NCI-H2196 treated with DMSO at 0.1 percent for 48 hours (cell line): ENCODE measurements around the gene LRRK1.

ENCODE experiments used
- DNase-seq: peaks from one replicate; lab custom pipeline; 2025; ENCODE audit not compliant: unreplicated experiment; lab: John Stamatoyannopoulos, UW

LRRK1 gene

DNA sequence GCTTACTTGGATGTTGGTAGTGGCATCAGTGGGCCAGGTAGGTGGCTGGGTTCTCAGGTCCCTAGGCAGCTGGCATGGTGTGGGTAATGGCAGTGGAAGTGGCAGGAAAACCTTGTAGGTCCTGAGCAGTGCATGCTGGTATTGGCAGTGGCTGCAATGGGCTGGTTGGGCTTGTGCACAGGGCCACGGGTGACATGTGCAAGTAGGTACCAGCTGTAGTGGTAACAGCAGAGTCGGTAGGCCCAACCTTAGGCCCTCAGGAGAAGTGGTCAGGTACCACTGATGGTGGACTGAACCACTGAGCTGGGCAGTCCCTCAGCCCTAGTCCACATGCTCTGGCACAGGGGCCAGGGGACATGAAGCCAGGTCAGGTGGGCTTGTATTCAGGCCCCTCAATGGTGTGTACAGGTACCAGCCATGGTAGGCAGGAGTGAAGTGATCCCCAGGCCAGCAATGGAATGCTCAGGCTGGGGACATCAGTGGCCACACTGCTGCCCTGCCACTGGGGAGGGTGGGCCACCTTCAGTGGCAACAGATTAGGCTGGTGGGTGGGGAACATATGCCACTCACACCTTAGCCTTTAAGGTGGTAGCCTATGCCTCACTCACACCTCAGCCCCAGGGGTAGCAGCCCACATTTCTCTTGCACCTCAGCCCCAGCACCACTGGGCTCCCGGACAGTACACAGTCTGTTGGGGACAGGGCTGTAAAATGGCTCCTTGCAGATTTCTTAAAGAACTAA, 118.1 kb downstream of the LRRK1 start:
- no peak for DNase-seq

DNA sequence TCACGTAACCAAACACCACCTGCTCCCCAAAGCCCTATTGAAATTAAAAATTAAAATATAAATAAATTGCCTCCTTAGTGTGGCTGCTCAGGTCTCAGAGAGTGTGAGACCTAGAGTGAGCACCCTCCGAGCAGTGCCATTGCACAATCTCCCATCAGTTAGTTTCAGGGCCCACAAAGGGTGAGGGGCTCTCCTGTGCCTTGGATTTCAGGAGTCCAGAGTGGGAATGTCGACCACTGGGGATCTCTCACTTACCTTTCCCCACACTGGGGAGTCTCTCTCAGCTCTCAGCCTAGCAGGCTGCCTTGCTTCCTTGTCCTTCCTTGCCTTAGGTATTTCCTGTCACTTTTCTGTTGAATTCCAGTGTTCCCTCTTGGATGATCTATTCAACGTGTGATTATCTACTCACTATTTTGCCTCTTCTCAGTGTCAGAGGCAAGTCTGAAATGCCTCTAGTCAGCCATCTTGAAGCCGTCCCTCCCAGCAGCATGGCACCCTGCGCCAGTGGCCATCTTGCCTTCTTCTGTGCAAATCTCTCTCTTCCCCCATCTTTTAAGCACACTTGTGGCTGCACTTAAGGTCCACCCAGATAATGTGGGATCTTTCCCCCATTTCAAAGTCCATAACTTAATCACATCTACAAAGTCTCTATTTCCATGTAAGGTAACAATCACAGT, 119.3 kb downstream of the LRRK1 start:
- DNase-seq, result no peak

DNA sequence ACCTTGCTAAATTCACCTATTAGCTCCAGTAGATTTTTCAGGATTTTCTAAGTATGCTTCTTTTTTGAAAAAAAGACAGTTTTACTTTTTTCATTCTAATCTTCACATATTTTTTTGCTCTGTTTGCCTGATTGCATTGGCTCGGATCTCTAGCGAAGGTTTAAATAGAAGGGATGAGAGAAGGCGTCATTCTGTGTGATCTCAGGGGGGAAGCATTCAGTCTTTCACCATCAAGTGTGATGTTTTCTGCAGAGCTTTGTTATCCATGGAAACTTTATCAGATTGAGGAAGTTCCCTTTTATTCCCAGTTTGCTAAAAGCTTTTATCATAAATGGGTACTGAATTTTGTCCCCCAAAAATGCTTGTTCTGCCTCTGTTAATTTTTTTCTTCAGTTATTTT, 120.3 kb downstream of the LRRK1 start:
- DNase-seq, result no peak

DNA sequence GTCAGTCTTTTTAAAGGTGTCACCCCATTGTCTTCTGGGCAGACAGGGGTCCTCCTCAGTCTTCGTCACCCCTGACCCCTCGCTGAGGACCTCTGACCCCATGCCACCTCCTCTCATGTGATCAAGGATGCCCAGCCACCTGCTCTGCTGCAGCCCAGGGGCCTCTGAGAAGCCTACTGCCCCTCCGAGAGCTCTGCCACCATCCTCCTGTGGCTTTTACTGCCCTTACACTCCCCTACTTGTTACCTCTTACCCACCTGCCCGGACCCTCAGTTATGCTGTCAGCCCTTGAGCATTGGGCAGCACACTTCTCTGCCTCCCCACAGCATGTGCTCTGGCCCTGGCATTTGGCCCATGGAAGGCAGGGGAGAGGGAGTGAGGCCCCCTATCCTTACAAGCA, 123.2 kb downstream of the LRRK1 start:
- no peak for DNase-seq

DNA sequence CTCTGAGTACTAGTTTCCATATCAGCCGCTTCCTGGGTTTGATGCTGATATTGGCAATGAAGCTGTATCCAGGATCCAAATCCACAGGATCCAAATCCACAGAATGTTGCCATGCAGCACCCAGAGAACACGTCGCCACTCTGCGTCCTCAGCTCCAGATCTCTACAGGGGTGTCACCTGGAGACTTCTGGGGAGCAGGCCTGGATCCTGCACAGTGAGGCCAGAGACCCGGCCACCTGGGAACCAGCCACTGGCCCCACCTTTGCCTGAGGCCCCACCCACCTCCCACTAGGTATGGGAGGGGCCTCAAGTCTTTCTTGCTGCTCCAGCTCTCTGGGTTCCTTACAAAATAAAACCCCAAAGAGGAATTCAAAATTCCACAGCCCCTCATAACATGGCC, 123.9 kb downstream of the LRRK1 start:
- no peak for DNase-seq

DNA sequence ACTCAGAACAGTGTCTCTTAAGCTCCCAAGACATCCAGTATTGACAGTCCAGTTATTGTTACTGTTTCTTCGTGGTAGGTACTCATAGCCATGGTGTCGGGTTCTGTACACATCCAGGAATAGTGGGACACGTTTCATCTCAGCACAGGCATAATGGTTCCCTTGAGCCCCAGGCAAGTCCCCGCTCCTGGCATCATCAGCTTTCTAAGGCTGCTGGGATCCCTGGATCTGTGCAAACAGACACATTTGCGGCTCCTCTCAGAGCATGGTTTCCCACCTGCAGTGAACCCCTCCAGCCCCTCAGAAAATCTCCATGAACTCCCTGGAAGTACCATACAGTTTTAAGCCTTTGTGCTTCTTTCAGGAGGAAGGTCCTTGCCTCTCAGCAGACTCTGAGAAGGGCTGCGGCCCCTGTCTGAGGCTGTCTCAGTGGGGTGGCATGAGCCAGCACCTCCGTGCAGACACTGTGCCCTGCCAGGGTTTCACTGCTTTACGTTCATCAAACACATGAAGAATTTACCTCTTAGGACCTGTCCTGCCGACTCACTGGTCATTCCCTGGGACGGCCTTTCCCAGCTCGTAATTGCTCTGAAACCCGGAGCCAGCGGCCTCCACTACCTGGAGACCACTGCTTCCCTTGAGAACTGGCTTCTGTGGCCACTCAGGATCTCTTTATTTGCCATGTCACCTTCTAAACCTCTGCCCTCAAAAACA, 124.9 kb downstream of the LRRK1 start:
- no peak for DNase-seq

DNA sequence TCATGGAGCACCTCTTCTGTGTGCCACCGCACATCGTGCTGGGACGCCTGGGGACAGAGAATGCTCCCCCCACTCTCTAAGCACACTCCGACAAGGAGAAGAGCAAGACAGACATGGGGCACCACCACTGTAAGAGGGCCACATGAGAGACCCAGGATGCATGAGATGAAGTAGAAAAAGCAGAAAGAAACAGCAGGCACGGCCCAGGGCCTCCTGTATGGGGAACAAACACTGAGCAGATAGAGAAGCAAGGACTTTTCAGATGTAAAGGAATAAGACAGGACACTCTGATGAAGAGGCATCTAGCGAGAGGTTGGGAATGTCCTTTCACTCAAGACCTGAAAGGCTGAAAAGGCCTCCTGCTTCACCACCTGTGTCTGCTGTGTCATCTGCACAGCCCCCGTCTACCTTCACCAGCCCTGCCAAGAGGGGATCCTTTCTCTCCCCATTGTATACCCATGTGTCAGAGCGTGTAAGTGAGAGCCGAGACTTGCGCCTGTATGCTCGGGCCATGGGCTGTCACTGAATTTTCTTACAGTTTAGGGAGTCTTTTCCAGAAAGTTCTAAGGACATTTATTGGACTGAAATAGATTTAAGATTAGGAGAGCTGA, 125.6 kb downstream of the LRRK1 start:
- DNase-seq, result no peak

DNA sequence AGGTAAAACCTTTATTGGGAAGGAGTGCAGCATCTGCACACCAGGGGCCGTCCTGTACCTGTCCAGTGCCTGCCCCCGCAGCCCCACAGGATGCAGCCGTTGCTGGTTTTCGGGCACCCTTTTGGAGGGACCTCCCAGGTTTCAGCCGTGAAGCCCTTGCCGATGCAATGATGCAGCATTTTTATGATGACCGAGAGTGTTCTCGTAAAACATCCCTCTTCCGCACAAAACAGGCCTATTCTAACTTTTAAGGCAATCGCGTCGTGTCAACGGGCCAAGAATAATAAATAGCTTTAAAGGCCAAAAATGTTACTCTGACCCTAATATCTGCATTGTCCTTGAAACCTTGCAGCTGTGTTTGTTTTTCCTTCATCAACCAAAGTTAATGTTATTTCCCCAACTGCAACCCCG, 126.1 kb downstream of the LRRK1 start:
- DNase-seq, result no peak

DNA sequence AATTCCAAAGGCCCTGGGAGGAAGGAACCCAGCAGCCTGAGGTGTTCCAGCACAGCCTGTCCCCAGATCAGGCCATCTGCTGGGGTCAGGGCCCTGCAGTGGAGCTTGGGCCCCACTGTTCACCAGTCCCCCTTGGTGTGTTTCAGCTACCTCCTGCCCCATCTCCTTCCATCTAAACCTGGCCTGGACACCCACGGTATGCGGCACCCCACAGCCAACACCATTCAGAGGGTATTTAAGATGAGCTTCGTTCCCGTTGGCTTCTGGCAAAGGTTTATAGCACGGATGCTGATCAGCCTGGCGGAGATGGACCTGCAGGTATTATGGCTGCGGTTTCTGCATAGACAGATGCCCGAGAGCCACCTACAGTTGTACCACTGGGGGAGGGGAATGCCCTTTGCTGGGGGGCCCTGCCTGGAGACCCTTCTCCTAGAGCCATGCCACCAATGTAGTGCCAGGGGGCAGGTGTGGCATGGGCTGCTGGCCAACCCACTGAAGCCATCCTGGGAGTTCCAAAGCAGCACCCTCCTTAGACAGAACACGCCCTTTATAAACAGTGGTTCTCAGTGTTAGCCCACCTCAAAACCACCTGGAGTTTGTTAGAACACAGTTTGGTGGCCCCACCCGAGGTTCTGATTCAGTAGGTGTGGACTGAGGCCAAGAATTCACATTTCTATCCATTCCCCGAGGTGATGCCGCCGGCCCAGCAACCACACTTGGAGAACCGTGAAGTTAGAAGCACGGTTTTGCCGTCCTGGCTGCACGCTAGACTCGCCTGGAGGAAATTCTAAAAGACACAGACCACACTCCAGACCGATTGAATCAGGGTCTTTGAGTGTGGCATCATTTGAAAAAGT, 126.9 kb downstream of the LRRK1 start:
- no peak for DNase-seq

DNA sequence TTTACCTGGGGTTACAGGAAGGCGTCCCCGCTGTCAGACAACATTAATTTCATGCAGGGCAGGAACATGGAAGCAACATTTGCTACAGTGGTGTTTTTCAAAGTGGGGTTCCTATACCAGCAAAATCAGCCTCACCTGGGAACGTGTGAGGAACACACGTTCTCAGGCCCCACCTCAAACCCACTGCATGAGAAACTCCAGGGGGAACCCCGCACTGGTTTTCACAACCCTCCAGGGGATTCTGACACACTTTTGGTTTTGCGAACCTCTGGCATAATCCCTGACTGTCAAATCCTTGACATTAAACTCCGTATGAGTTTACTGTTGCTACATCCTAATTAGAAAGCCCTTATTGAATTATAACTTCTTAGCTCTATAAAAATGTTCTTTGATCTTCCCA, 127.7 kb downstream of the LRRK1 start:
- no peak for DNase-seq

DNA sequence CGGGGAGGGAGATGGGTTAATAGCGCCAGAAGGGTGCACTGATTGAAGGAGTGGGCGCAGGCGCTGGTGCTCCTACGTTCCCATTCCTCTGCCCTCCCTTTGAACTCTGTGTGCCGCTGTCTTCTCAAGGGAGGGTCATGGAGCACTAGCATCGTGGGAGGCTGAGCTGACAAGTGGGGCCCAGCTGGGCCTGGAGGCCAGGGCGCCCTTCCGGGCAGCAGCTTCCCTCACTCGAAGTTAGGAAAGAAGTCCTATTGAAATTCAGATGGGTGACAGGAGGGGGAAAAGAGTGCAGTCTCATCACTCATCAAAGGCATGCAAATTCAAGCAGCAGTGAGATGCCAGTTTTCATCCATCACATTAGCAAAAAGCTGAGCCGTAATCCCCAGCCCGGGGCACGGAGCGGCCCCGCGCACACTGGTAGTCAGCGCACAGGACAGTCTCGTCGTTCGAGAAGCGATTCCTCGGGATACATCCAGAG, 128.2 kb downstream of the LRRK1 start:
- DNase-seq, result no peak

DNA sequence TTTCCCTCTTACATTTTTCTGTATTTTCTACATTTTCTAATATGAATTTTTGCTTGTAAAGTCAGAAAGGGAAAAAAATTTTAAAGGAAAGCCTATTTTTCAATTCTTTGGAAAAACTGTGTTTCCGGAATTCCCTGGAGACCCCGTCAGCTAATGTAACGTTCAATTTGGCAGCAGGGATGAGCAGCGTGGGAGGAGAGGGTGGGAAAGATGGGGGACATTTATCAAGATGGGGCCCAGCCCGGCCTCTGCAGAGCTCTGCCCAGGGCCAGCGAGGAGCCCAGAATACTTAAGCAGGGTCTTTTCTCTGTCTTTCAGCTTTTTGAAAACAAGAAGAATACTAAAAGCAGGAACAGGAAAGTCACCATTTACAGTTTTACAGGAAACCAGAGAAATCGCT, 129.0 kb downstream of the LRRK1 start:
- no peak for DNase-seq

DNA sequence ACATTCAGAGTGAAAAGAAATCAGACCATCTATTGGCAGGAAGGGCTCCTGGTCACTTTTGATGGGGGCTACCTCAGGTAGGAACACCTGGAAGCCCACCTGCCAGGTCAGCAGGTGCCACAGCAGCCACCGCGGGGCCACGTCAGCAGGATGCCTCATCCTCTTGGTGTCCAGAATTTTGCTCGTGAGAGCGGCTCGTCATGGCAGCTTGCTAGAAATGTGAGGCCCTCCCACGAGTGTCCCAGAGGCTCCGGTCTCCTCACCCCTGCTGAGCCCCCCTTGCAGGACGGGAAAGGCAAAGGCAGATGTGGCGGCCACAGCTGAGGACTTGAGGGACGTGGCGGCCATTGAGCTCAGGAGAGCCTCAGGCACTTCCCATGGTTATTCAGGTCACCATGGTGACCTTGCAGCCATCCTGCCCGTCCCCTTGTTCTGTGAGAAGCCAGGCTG, 129.4 kb downstream of the LRRK1 start:
- DNase-seq, result no peak

DNA sequence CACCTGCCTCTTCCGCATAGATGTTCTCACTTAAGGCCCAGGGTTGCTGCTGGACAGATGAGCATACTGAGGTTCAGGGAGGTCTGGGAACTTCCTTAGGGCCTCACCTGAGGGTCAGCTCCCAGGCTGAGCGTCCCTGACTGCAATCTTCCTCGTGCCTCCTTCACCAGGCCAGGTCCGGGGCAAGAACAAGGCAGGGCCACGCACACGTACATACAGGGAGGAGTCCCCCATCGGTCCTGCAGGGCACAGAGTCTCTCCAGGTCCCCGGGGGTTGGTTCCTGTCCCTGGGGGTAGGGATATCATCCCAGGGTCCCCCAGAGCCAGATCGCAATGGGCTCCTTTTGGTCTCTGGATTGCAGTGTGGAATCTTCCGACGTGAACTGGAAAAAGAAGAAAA, 130.1 kb downstream of the LRRK1 start:
- no peak for DNase-seq

DNA sequence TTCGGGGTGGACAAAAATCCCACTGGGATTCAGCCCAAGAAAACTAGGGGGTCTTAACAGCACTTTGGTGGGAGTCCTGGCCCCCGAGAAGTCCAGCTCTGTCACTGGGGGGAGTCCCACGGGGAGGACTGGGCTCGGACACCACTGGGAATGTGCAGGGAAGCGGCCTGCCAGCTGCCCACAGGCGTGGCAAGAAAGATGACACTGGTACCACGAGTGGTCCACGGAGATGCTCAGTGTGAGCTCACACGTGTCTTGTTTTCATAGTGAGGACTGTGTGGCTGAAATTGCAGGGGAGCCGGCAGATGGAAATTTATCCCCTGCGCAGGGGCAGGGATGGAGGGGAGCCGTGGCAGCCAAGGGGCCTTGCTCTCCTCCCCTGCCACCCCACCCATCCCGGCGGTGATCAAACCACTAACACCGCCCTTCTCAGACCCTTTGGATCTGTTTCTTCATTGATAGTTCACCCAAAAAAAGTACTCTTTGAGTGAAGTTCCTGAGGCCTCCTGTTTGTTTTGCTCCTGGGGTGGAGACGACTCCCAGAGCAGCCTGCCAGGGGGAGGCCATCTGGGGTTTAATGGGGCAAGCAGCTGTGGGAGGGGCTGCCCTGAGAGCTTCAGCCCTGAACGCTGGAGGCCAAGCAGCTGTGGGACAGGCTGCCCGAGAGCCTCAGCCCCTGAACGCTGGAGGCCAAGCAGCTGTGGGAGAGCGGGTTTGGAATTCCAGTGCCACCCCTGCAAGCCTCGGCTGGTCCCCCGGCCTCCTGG, 130.9 kb downstream of the LRRK1 start:
- DNase-seq, result no peak

DNA sequence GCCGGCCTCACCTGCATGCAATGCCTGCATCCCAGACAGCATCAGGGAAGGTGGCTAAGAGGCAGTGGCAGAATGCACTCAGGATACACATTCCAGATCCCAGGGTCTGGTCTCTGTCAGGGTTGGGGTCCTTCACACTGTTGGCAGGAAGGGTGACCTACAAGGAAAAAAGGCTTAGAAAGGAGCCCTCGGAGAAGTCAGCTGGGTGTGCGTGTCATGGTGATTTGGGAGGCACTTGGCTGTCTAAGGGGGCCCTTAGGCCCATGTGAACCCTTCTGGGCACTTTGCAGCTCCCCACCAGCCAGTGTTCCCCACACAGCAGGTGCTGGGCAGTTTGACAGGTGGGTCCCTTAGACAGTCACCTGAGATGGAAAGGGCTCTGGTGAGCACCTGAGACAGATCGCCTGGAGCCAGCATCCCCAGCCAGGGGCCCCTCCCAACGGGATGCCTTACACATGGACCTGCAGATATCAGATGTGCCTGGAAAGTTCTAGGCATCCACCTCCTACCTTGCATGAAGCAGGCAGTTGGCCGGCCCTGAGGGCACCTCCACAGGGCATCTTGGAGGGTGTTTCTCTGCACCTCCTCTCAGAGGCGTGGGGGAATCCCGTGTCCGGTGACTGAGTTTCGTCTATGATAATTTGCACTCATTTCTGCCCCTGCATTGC, 131.6 kb downstream of the LRRK1 start:
- DNase-seq, result no peak

DNA sequence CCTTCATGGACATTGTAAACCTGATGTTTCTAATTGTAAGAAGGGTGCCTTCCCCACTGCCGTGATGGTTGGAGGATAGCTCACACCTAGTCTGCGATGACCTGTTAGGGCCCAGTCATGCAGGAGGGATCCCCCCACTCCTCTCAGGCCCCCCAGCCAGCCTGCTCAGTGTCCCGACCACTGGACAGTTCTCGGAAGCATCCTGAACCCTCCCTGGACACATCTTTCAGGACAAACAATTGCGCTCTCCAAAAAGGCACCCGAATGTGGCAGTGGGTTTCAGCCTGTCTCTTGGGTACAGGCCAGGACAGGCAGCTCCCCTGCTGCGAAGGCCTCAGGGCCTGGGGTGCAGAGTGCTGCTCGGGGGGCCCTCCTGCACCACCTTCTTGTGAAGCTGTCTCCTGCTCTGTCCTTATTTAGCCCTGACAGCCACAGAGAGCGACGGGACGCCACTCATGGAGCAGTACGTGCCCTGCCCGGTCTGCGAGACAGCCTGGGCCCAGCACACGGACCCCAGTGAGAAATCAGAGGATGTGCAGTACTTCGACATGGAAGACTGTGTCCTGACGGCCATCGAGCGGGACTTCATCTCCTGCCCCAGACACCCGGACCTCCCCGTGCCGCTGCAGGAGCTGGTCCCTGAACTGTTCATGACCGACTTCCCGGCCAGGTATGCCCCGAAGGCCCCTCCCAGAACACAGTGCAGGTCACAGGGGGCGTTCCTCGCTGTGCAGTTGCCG, 132.3 kb downstream of the LRRK1 start:
- DNase-seq, result no peak

DNA sequence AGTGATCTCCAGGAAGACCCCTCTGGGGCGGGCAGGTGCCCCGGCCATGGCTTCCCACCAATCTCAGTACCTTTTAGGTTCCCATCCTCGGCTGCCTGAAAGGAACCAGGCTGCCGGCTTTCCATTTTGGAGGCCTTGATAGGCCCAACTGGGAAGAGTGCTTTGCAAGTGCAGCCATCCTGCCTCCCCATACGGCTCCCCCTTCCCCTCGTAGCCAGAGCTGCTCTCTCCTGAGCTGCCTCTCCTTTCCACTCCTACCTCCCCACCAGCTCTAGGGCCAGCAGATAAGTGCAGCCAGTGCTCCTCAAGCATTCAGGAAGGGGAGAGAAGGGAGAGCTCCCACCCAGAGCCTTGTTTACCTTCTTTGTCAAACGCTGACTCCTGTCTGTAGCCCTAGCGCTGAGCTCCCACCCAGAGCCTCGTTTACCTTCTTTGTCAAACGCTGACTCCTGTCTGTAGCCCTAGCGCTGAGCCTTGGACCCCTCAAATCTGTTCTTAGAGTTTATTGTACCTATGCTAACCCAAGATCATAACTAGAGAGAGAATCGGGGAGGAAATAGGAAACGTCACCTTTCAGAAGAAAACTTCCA, 133.0 kb downstream of the LRRK1 start:
- no peak for DNase-seq
